NCI-H128 (cell line): ENCODE data around the gene BIRC3.
"Not testable (repeated sequence)": the region's sequence is repeated elsewhere in the genome, so short reads cannot be mapped to it uniquely, and the experiment has no call there.

Source experiments
- DNase-seq: peaks from one replicate; lab custom pipeline; 2025; ENCODE audit not compliant: unreplicated experiment; lab: John Stamatoyannopoulos, UW

Gene BIRC3

GRCh38 chr11:102368472-102368871, 51.2 kb downstream of the BIRC3 start:
- no peak for DNase-seq

GRCh38 chr11:102374633-102375424, 57.5 kb downstream of the BIRC3 start:
- not testable (repeated sequence) for DNase-seq

GRCh38 chr11:102375720-102376399, 58.6 kb downstream of the BIRC3 start:
- no peak for DNase-seq

- DNase-seq = no peak
Measured at GRCh38 chr11:102377891-102378290, 60.6 kb downstream of the BIRC3 start.

- no peak for DNase-seq
Measured at GRCh38 chr11:102378818-102379217, 61.5 kb downstream of the BIRC3 start.

- DNase-seq = no peak
Measured at GRCh38 chr11:102382384-102382783, 65.1 kb downstream of the BIRC3 start.

- no peak for DNase-seq
Measured at GRCh38 chr11:102383839-102384238, 66.6 kb downstream of the BIRC3 start.

GRCh38 chr11:102384419-102385079, 67.3 kb downstream of the BIRC3 start:
- DNase-seq = no peak

- DNase-seq = no peak
Measured at GRCh38 chr11:102385085-102386007, 68.1 kb downstream of the BIRC3 start.

- no peak for DNase-seq
Measured at GRCh38 chr11:102386136-102386734, 69.0 kb downstream of the BIRC3 start.

GRCh38 chr11:102387043-102387781, 69.9 kb downstream of the BIRC3 start:
- no peak for DNase-seq
